Measurements from ENCODE around the gene THG1L.
A peak's percentile ranks its signal among the peaks of the same experiment; 100 is the strongest.

GRCh38 chr5:157750320-157750719 is 19.1 kb downstream of the THG1L start:
- TF ChIP-seq FOXM1 (IDR thresholded peaks at IDR 0.05; ENCODE audit: low read depth) (no peak), EP300 (IDR thresholded peaks at IDR 0.05; ENCODE audit: borderline replicate concordance in 1 of 2, low read depth in 1 of 2, low read length in 1 of 2) (no peak; a peak in 1 of 4 replicates), CTCF (IDR thresholded peaks at IDR 0.05) (no peak), NRF1 (IDR thresholded peaks at IDR 0.05; ENCODE audit: low read depth, low read length) (no peak), YY1 (IDR thresholded peaks at IDR 0.05; ENCODE audit: low read depth) (no peak), RCOR1 (IDR thresholded peaks at IDR 0.05; ENCODE audit: low read length) (no peak), SMC3 (IDR thresholded peaks at IDR 0.05; ENCODE audit: low read depth, low read length) (no peak), EZH2phosphoT487 (IDR thresholded peaks at IDR 0.05; ENCODE audit: borderline replicate concordance, low read depth) (no peak), RAD21 (IDR thresholded peaks at IDR 0.05; ENCODE audit: low read length) (no peak), PBX3 (IDR thresholded peaks at IDR 0.05) (peak; percentile 86), RFX5 (IDR thresholded peaks at IDR 0.05; ENCODE audit: low read length) (no peak), USF2 (IDR thresholded peaks at IDR 0.05; ENCODE audit: borderline replicate concordance, low read depth, low read length) (no peak), POLR2AphosphoS5 (IDR thresholded peaks at IDR 0.05; ENCODE audit: low read depth, low read length) (no peak), MAX (IDR thresholded peaks at IDR 0.05; ENCODE audit: low read depth) (no peak)

All from SK-N-SH (cell line).